ENCODE measurements around the gene CCDC107. TPM values are rescaled to one million over a fixed set of nuclear protein-coding genes. Genes with fewer than 3 reads are reported as not detected.

The CCDC107 gene
- total and polyA plus RNA-seq, 9 of the 15 experiments (the other 6 are each of a cell fraction or from before 2014, with no cell fraction given), result 0.35 to 11.3 (median 6.9) TPM; not detected in 1

DNA sequence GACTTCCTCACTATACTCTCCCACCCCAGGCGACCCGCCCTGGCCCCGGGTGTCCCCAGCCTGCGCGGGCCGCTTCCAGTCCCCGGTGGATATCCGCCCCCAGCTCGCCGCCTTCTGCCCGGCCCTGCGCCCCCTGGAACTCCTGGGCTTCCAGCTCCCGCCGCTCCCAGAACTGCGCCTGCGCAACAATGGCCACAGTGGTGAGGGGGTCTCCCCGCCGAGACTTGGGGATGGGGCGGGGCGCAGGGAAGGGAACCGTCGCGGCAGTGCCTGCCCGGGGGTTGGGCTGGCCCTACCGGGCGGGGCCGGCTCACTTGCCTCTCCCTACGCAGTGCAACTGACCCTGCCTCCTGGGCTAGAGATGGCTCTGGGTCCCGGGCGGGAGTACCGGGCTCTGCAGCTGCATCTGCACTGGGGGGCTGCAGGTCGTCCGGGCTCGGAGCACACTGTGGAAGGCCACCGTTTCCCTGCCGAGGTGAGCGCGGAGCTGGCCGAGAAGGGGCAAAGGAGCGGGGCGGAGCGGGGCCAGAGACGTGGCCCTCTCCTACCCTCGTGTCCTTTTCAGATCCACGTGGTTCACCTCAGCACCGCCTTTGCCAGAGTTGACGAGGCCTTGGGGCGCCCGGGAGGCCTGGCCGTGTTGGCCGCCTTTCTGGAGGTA is 17.8 kb downstream of the CCDC107 start:
- ATAC-seq, result no peak
- ChIA-PET CTCF (ENCODE audit: low intra/inter-chr PET ratio) (no interaction called here), POLR2A (interaction anchor here (1.0 kb wide), 1 partner anchor 15 kb away, joined by 4 read pairs; no protein-coding TSS in a partner anchor)
- in situ Hi-C loops (cut with MboI) (no loop called here), intact Hi-C loops (cut with micrococcal nuclease) (no loop called here)
- DNase-seq (ENCODE audit: extremely low read depth in 1 of 4, low spot score in 3 of 4), result no peak
- H3K27me3 ChIP-seq (ENCODE audit: control insufficient read depth in 2 of 2, insufficient read depth in 2 of 2, low read length in 2 of 2), result no peaks in the 10 kb centered on the region
- H3K36me3 ChIP-seq (ENCODE audit: control insufficient read depth, insufficient read depth, low read length), result no peaks in the 10 kb centered on the region
- no peak overlapping the region for H2AFZ ChIP-seq (ENCODE audit: low read depth, low read length)
- no peaks in the 10 kb centered on the region for H4K20me1 ChIP-seq (replicated peaks; ENCODE audit: control insufficient read depth, insufficient read depth, low read length)
- FAIRE-seq, result no peak
- no peak overlapping the region for H3K4me2 ChIP-seq (ENCODE audit: insufficient read depth, low read length)
- no peak overlapping the region for H3K9ac ChIP-seq (ENCODE audit: insufficient read depth in 1 of 2, low read depth in 2 of 2, low read length in 2 of 2)
- no peaks in the 10 kb centered on the region for H3K9me3 ChIP-seq (replicated peaks; ENCODE audit: control insufficient read depth, insufficient read depth, low read depth, low read length)
- H3K27ac ChIP-seq (ENCODE audit: extremely low read depth, low read depth, low read length), result no peak overlapping the region
- no peaks in the 10 kb centered on the region for H3K9me1 ChIP-seq (ENCODE audit: control insufficient read depth, insufficient read depth, low read length)
- no peaks in the 10 kb centered on the region for H3K79me2 ChIP-seq (ENCODE audit: control insufficient read depth, insufficient read depth, low read length)
- no TSS peak for BruUV-seq (replicated peaks)
- WGBS (ENCODE audit: insufficient coverage, low coverage, missing lambda C conversion rate), result 66% methylated on average over 7 of the region's 51 CpGs
- no peak overlapping the region for H3K4me3 ChIP-seq
- peaks cover 0 to 15% of the 10 kb centered on the region in 2 experiments; a peak in 4 of 5 replicates for H3K4me1 ChIP-seq (replicated peaks in 1 of 2; ENCODE audit: control insufficient read depth in 2 of 2, insufficient read depth in 2 of 2, low read length in 2 of 2)
- no peak for TF ChIP-seq NEUROD1 (IDR thresholded peaks at IDR 0.05; ENCODE audit: borderline replicate concordance, low read depth, low read length, partially characterized antibody)
- no peak for TF ChIP-seq EHMT2 (IDR thresholded peaks at IDR 0.05)
- no peak for TF ChIP-seq XRCC5 (IDR thresholded peaks at IDR 0.05; ENCODE audit: low read depth, low read length)
- TF ChIP-seq ZNF586 (CRISPR knock-in tag; conservative IDR thresholded peaks at IDR 0.05), result no peak
- TF ChIP-seq FIP1L1 (IDR thresholded peaks at IDR 0.05; ENCODE audit: low read depth, low read length, poor library complexity, severe bottlenecking), result no peak
- TF ChIP-seq STAT5B (CRISPR knock-in tag; IDR thresholded peaks at IDR 0.05), result no peak
- no peak for TF ChIP-seq MAFF (IDR thresholded peaks at IDR 0.05; ENCODE audit: low read length)
- TF ChIP-seq KDM2B (CRISPR knock-in tag; IDR thresholded peaks at IDR 0.05), result no peak
- TF ChIP-seq, protein P1, sequence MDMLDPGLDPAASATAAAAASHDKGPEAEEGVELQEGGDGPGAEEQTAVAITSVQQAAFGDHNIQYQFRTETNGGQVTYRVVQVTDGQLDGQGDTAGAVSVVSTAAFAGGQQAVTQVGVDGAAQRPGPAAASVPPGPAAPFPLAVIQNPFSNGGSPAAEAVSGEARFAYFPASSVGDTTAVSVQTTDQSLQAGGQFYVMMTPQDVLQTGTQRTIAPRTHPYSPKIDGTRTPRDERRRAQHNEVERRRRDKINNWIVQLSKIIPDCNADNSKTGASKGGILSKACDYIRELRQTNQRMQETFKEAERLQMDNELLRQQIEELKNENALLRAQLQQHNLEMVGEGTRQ (CRISPR knock-in tag; IDR thresholded peaks at IDR 0.05), result no peak
- TF ChIP-seq, protein P2, sequence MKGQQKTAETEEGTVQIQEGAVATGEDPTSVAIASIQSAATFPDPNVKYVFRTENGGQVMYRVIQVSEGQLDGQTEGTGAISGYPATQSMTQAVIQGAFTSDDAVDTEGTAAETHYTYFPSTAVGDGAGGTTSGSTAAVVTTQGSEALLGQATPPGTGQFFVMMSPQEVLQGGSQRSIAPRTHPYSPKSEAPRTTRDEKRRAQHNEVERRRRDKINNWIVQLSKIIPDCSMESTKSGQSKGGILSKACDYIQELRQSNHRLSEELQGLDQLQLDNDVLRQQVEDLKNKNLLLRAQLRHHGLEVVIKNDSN (CRISPR knock-in tag; IDR thresholded peaks at IDR 0.05), result no peak
- TF ChIP-seq JUN (IDR thresholded peaks at IDR 0.05; ENCODE audit: borderline replicate concordance, low read depth, low read length), result no peak
- no peak for TF ChIP-seq JUN (CRISPR knock-in tag; IDR thresholded peaks at IDR 0.05; ENCODE audit: borderline replicate concordance)
- TF ChIP-seq, protein P3, sequence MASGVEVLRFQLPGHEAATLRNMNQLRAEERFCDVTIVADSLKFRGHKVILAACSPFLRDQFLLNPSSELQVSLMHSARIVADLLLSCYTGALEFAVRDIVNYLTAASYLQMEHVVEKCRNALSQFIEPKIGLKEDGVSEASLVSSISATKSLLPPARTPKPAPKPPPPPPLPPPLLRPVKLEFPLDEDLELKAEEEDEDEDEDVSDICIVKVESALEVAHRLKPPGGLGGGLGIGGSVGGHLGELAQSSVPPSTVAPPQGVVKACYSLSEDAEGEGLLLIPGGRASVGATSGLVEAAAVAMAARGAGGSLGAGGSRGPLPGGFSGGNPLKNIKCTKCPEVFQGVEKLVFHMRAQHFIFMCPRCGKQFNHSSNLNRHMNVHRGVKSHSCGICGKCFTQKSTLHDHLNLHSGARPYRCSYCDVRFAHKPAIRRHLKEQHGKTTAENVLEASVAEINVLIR (CRISPR knock-in tag; IDR thresholded peaks at IDR 0.05), result no peak
- TF ChIP-seq GATAD2B (IDR thresholded peaks at IDR 0.05; ENCODE audit: borderline replicate concordance), result no peak
- TF ChIP-seq ZBTB7A (IDR thresholded peaks at IDR 0.05; ENCODE audit: borderline replicate concordance, control insufficient read depth, low read depth, low read length), result no peak

All from K562 (cell line).